ENCODE results near the gene CNNM1.

- TF ChIP-seq CTCF (IDR thresholded peaks at IDR 0.05), result no peak
- no peak for TF ChIP-seq ZFX (IDR thresholded peaks at IDR 0.05; ENCODE audit: borderline replicate concordance)
These were observed 415 bp upstream of the CNNM1 start for GRCh38 chr10:99328579-99329303.
